ENCODE results near the gene AKAP1.
A peak's percentile ranks its signal among the peaks of the same experiment; 100 is the strongest.

Gene AKAP1

GRCh38 chr17:57108671-57109392, 23.8 kb downstream of the AKAP1 start:
- Histone ChIP-seq H2AFZ (ENCODE audit: insufficient read depth, low read length, poor library complexity) (no peak overlapping the region), H2BK5ac (ENCODE audit: low read depth, low read length, poor library complexity) (no peak overlapping the region), H3K4ac (ENCODE audit: low read depth, low read length) (no peak overlapping the region), H3K4me2 (ENCODE audit: low read length) (no peak overlapping the region), H3K23ac (ENCODE audit: low read length) (no peak overlapping the region), H3K4me3 (ENCODE audit: low read depth, low read length) (no peak overlapping the region), H3K27me3 (ENCODE audit: insufficient read depth, low read length) (no peaks in the 10 kb centered on the region), H3K14ac (ENCODE audit: low read length) (no peak overlapping the region), H3K9me3 (ENCODE audit: insufficient read depth, low read depth, low read length) (no peaks in the 10 kb centered on the region), H3K79me1 (ENCODE audit: low read length) (no peaks in the 10 kb centered on the region), H3K27ac (ENCODE audit: low read depth, low read length) (no peak overlapping the region), H3K9ac (ENCODE audit: low read length) (no peak overlapping the region), H3K79me2 (ENCODE audit: control insufficient read depth, insufficient read depth, low read length, poor library complexity) (no peaks in the 10 kb centered on the region), H3K4me1 (ENCODE audit: control insufficient read depth in 1 of 2, insufficient read depth in 2 of 2, low read length in 2 of 2) (peaks cover 0 to 12% of the 10 kb centered on the region in 2 experiments), H3K36me3 (ENCODE audit: control insufficient read depth in 1 of 2, insufficient read depth in 2 of 2, low read length in 2 of 2) (peaks cover 4 to 10% of the 10 kb centered on the region in 2 experiments), H3K18ac (ENCODE audit: low read length) (no peak overlapping the region), H2BK120ac (ENCODE audit: insufficient read depth, low read length, poor library complexity) (no peak overlapping the region), H4K8ac (ENCODE audit: low read depth, low read length) (no peak overlapping the region), H2AK5ac (ENCODE audit: low read length) (no peak overlapping the region), H4K91ac (ENCODE audit: low read depth, low read length) (no peak overlapping the region), H2BK12ac (ENCODE audit: low read length) (no peak overlapping the region), H4K12ac (ENCODE audit: low read depth, low read length) (no peak overlapping the region)
- DNase-seq = no peak
- no CpG with 5 or more reads among the region's 12 CpGs for WGBS (ENCODE audit: extremely low coverage, insufficient coverage, insufficient read length)

- Histone ChIP-seq H3K79me2 (ENCODE audit: control insufficient read depth, insufficient read depth, low read length, poor library complexity) (no peaks in the 10 kb centered on the region), H3K27me3 (ENCODE audit: insufficient read depth, low read length) (no peaks in the 10 kb centered on the region), H2BK120ac (ENCODE audit: insufficient read depth, low read length, poor library complexity) (no peak overlapping the region), H4K12ac (ENCODE audit: low read depth, low read length) (no peak overlapping the region), H2BK12ac (ENCODE audit: low read length) (no peak overlapping the region), H3K4ac (ENCODE audit: low read depth, low read length) (no peak overlapping the region), H3K23ac (ENCODE audit: low read length) (no peak overlapping the region), H3K4me2 (ENCODE audit: low read length) (no peak overlapping the region), H3K27ac (ENCODE audit: low read depth, low read length) (no peak overlapping the region), H2AK5ac (ENCODE audit: low read length) (no peak overlapping the region), H4K8ac (ENCODE audit: low read depth, low read length) (no peak overlapping the region), H3K36me3 (ENCODE audit: control insufficient read depth in 1 of 2, insufficient read depth in 2 of 2, low read length in 2 of 2) (peaks cover 7 to 13% of the 10 kb centered on the region in 2 experiments), H2AFZ (ENCODE audit: insufficient read depth, low read length, poor library complexity) (no peak overlapping the region), H3K4me3 (ENCODE audit: low read depth, low read length) (no peak overlapping the region), H3K9ac (ENCODE audit: low read length) (no peak overlapping the region), H2BK5ac (ENCODE audit: low read depth, low read length, poor library complexity) (no peak overlapping the region), H4K91ac (ENCODE audit: low read depth, low read length) (no peak overlapping the region), H3K14ac (ENCODE audit: low read length) (no peak overlapping the region), H3K18ac (ENCODE audit: low read length) (no peak overlapping the region), H3K79me1 (ENCODE audit: low read length) (no peaks in the 10 kb centered on the region), H3K4me1 (ENCODE audit: control insufficient read depth in 1 of 2, insufficient read depth in 2 of 2, low read length in 2 of 2) (peaks cover 0 to 12% of the 10 kb centered on the region in 2 experiments), H3K9me3 (ENCODE audit: insufficient read depth, low read depth, low read length) (no peaks in the 10 kb centered on the region)
- no peak for DNase-seq
- WGBS (ENCODE audit: extremely low coverage, insufficient coverage, insufficient read length) = no CpG with 5 or more reads among the region's 14 CpGs
Observed at GRCh38 chr17:57109393-57110151, 24.5 kb downstream of the AKAP1 start.

- no peak overlapping the region for H2AK5ac ChIP-seq (ENCODE audit: low read length)
- no peak overlapping the region for H3K4me3 ChIP-seq (ENCODE audit: low read depth, low read length)
- H3K4ac ChIP-seq (ENCODE audit: low read depth, low read length) = no peak overlapping the region
- DNase-seq = no peak
- H3K27me3 ChIP-seq (ENCODE audit: insufficient read depth, low read length) = no peaks in the 10 kb centered on the region
- H3K4me2 ChIP-seq (ENCODE audit: low read length) = no peak overlapping the region
- no peak overlapping the region for H4K8ac ChIP-seq (ENCODE audit: low read depth, low read length)
- no peaks in the 10 kb centered on the region for H3K79me1 ChIP-seq (ENCODE audit: low read length)
- no peak overlapping the region for H4K91ac ChIP-seq (ENCODE audit: low read depth, low read length)
- H3K9ac ChIP-seq (ENCODE audit: low read length) = no peak overlapping the region
- no peak overlapping the region for H2AFZ ChIP-seq (ENCODE audit: insufficient read depth, low read length, poor library complexity)
- no peak overlapping the region for H3K18ac ChIP-seq (ENCODE audit: low read length)
- no peak overlapping the region for H2BK5ac ChIP-seq (ENCODE audit: low read depth, low read length, poor library complexity)
- H3K27ac ChIP-seq (ENCODE audit: low read depth, low read length) = no peak overlapping the region
- no peak overlapping the region for H3K23ac ChIP-seq (ENCODE audit: low read length)
- no CpG with 5 or more reads among the region's 5 CpGs for WGBS (ENCODE audit: extremely low coverage, insufficient coverage, insufficient read length)
- H2BK120ac ChIP-seq (ENCODE audit: insufficient read depth, low read length, poor library complexity) = no peak overlapping the region
- H3K4me1 ChIP-seq (ENCODE audit: control insufficient read depth in 1 of 2, insufficient read depth in 2 of 2, low read length in 2 of 2) = peaks cover 0 to 12% of the 10 kb centered on the region in 2 experiments
- no peak overlapping the region for H2BK12ac ChIP-seq (ENCODE audit: low read length)
- H3K79me2 ChIP-seq (ENCODE audit: control insufficient read depth, insufficient read depth, low read length, poor library complexity) = no peaks in the 10 kb centered on the region
- peaks cover 7 to 13% of the 10 kb centered on the region in 2 experiments for H3K36me3 ChIP-seq (ENCODE audit: control insufficient read depth in 1 of 2, insufficient read depth in 2 of 2, low read length in 2 of 2)
- no peak overlapping the region for H4K12ac ChIP-seq (ENCODE audit: low read depth, low read length)
- H3K9me3 ChIP-seq (ENCODE audit: insufficient read depth, low read depth, low read length) = no peaks in the 10 kb centered on the region
- H3K14ac ChIP-seq (ENCODE audit: low read length) = no peak overlapping the region
Observed at GRCh38 chr17:57110152-57110542, 25.1 kb downstream of the AKAP1 start.

- Histone ChIP-seq H3K79me2 (ENCODE audit: control insufficient read depth, insufficient read depth, low read length, poor library complexity) (no peaks in the 10 kb centered on the region), H2AFZ (ENCODE audit: insufficient read depth, low read length, poor library complexity) (no peak overlapping the region), H2BK5ac (ENCODE audit: low read depth, low read length, poor library complexity) (no peak overlapping the region), H2AK5ac (ENCODE audit: low read length) (no peak overlapping the region), H3K27me3 (ENCODE audit: insufficient read depth, low read length) (no peaks in the 10 kb centered on the region), H3K4me2 (ENCODE audit: low read length) (no peak overlapping the region), H3K23ac (ENCODE audit: low read length) (peak overlapping the region; percentile 17), H2BK12ac (ENCODE audit: low read length) (no peak overlapping the region), H3K9me3 (ENCODE audit: insufficient read depth, low read depth, low read length) (no peaks in the 10 kb centered on the region), H3K79me1 (ENCODE audit: low read length) (no peaks in the 10 kb centered on the region), H3K4me1 (ENCODE audit: control insufficient read depth in 1 of 2, insufficient read depth in 2 of 2, low read length in 2 of 2) (peaks cover 0 to 12% of the 10 kb centered on the region in 2 experiments), H4K8ac (ENCODE audit: low read depth, low read length) (no peak overlapping the region), H3K27ac (ENCODE audit: low read depth, low read length) (no peak overlapping the region), H2BK120ac (ENCODE audit: insufficient read depth, low read length, poor library complexity) (no peak overlapping the region), H3K14ac (ENCODE audit: low read length) (no peak overlapping the region), H3K4me3 (ENCODE audit: low read depth, low read length) (no peak overlapping the region), H4K91ac (ENCODE audit: low read depth, low read length) (no peak overlapping the region), H3K36me3 (ENCODE audit: control insufficient read depth in 1 of 2, insufficient read depth in 2 of 2, low read length in 2 of 2) (peaks cover 10 to 14% of the 10 kb centered on the region in 2 experiments), H3K18ac (ENCODE audit: low read length) (no peak overlapping the region), H3K4ac (ENCODE audit: low read depth, low read length) (no peak overlapping the region), H4K12ac (ENCODE audit: low read depth, low read length) (no peak overlapping the region), H3K9ac (ENCODE audit: low read length) (no peak overlapping the region)
- no CpG with 5 or more reads among the region's 12 CpGs for WGBS (ENCODE audit: extremely low coverage, insufficient coverage, insufficient read length)
- no peak for DNase-seq
Observed at GRCh38 chr17:57110579-57111325, 25.7 kb downstream of the AKAP1 start.

Measured in trophoblast cell (in vitro differentiated cells and primary cell).